Measurements from ENCODE around the gene ITCH. TPM values are rescaled to one million over a fixed set of nuclear protein-coding genes. Genes with fewer than 3 reads are reported as not detected.

The ITCH gene
- total and polyA plus RNA-seq, 2 experiments from 2014 or later: 14.3 to 39.2 TPM

GRCh38 chr20:34445177-34446065 is 82.3 kb downstream of the ITCH start:
- DNase-seq (ENCODE audit: low read depth in 1 of 2, low spot score in 1 of 2): no peak

GRCh38 chr20:34448517-34448916 is 85.4 kb downstream of the ITCH start:
- H3K4me3 ChIP-seq: no peak overlapping the region
- H3K27me3 ChIP-seq: no peaks in the 10 kb centered on the region
- peaks cover 7% of the 10 kb centered on the region for H3K4me1 ChIP-seq (ENCODE audit: low read depth)
- H3K27ac ChIP-seq: no peak overlapping the region
- H3K9me3 ChIP-seq (ENCODE audit: low read depth): no peaks in the 10 kb centered on the region
- no peak for DNase-seq (ENCODE audit: low read depth in 1 of 2, low spot score in 1 of 2)
- peaks cover 72% of the 10 kb centered on the region for H3K36me3 ChIP-seq
- no peak for TF ChIP-seq CTCF (IDR thresholded peaks at IDR 0.05; ENCODE audit: low read depth, low read length)

More at GRCh38 chr20:34445177-34446065, 82.3 kb downstream of the ITCH start:
- Histone ChIP-seq H3K36me3 (peaks cover 80% of the 10 kb centered on the region), H3K4me3 (no peak overlapping the region), H3K9me3 (ENCODE audit: low read depth) (no peaks in the 10 kb centered on the region), H3K27me3 (no peaks in the 10 kb centered on the region), H3K4me1 (ENCODE audit: low read depth) (peaks cover 7% of the 10 kb centered on the region), H3K27ac (peak overlapping the region; percentile 49)
- no peak for TF ChIP-seq CTCF (IDR thresholded peaks at IDR 0.05; ENCODE audit: low read depth, low read length)

- TF ChIP-seq CTCF (IDR thresholded peaks at IDR 0.05; ENCODE audit: low read depth, low read length): no peak
- Histone ChIP-seq H3K27me3 (no peaks in the 10 kb centered on the region), H3K4me3 (no peak overlapping the region), H3K4me1 (ENCODE audit: low read depth) (peaks cover 7% of the 10 kb centered on the region), H3K9me3 (ENCODE audit: low read depth) (no peaks in the 10 kb centered on the region), H3K36me3 (peaks cover 58% of the 10 kb centered on the region), H3K27ac (no peak overlapping the region)
- no peak for DNase-seq (ENCODE audit: low read depth in 1 of 2, low spot score in 1 of 2)
Observed at GRCh38 chr20:34449674-34450592, 86.9 kb downstream of the ITCH start.

GRCh38 chr20:34452281-34452982 is 89.4 kb downstream of the ITCH start:
- no peak for TF ChIP-seq CTCF (IDR thresholded peaks at IDR 0.05; ENCODE audit: low read depth, low read length)
- peaks cover 43% of the 10 kb centered on the region for H3K36me3 ChIP-seq
- no peak for DNase-seq (ENCODE audit: low read depth in 1 of 2, low spot score in 1 of 2)
- no peaks in the 10 kb centered on the region for H3K4me1 ChIP-seq (ENCODE audit: low read depth)
- H3K9me3 ChIP-seq (ENCODE audit: low read depth): no peaks in the 10 kb centered on the region
- H3K4me3 ChIP-seq: no peak overlapping the region
- no peaks in the 10 kb centered on the region for H3K27me3 ChIP-seq
- peak overlapping the region; percentile 24 for H3K27ac ChIP-seq

GRCh38 chr20:34458631-34459030 is 95.6 kb downstream of the ITCH start:
- TF ChIP-seq CTCF (IDR thresholded peaks at IDR 0.05; ENCODE audit: low read depth, low read length): no peak

More at GRCh38 chr20:34458631-34459030, 95.6 kb downstream of the ITCH start:
- Histone ChIP-seq H3K27ac (no peak overlapping the region), H3K4me3 (no peak overlapping the region), H3K9me3 (ENCODE audit: low read depth) (no peaks in the 10 kb centered on the region), H3K36me3 (peaks cover 38% of the 10 kb centered on the region), H3K27me3 (no peaks in the 10 kb centered on the region), H3K4me1 (ENCODE audit: low read depth) (no peaks in the 10 kb centered on the region)
- DNase-seq (ENCODE audit: low read depth in 1 of 2, low spot score in 1 of 2): peak in 1 of 2 donors; percentile 12
